ENCODE measurements around the gene KIAA1671. TPM values are rescaled to one million over a fixed set of nuclear protein-coding genes. Genes with fewer than 3 reads are reported as not detected.

Gene KIAA1671
- total RNA-seq, 6 experiments from 2014 or later: 1.3 to 5.0 (median 1.6) TPM

GRCh38 chr22:25069758-25070481 is 117.4 kb downstream of the KIAA1671 start:
- Mint-ChIP-seq H3K4me1 (ENCODE audit: low read depth) (no peaks in the 10 kb centered on the region), H3K9me3 (peaks cover 15% of the 10 kb centered on the region), H3K27ac (no peak overlapping the region), H3K27me3 (ENCODE audit: insufficient read depth) (no peaks in the 10 kb centered on the region; the same call in none of the 2 replicates), H3K36me3 (ENCODE audit: low read depth) (no peaks in the 10 kb centered on the region; the same call in 1 of the 2 replicates), H3K4me3 (no peak overlapping the region)
- no peak for TF ChIP-seq CTCF (IDR thresholded peaks at IDR 0.05)
- no peak for DNase-seq

GRCh38 chr22:25070956-25071355 is 118.4 kb downstream of the KIAA1671 start:
- H3K4me3 Mint-ChIP-seq: no peak overlapping the region
- H3K4me1 Mint-ChIP-seq (ENCODE audit: low read depth): no peaks in the 10 kb centered on the region
- no peaks in the 10 kb centered on the region; the same call in 1 of the 2 replicates for H3K36me3 Mint-ChIP-seq (ENCODE audit: low read depth)
- no peak for TF ChIP-seq CTCF (IDR thresholded peaks at IDR 0.05)
- H3K9me3 Mint-ChIP-seq: peaks cover 12% of the 10 kb centered on the region
- no peaks in the 10 kb centered on the region; the same call in none of the 2 replicates for H3K27me3 Mint-ChIP-seq (ENCODE audit: insufficient read depth)
- no peak overlapping the region for H3K27ac Mint-ChIP-seq
- no peak for DNase-seq

DNA sequence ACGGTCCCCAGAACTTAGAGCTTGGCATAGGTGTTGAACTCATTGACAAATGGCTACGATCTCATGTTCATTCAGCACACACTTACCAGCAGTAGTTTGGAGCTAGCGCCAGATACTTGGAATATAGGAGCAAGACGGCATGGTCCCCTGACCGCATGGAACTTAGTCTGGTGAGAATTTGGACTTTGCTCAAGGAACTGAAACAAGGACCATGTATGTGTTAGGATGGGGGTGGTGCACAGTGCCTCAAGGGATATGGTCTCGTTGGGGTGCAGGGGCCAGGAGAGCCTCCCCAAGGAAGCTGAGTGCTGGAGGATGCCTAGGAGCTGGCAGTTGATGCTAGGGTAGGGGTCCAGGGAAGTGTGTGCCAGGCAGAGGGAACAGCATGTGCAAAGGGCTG is 119.2 kb downstream of the KIAA1671 start:
- Mint-ChIP-seq H3K9me3 (peaks cover 8% of the 10 kb centered on the region), H3K4me1 (ENCODE audit: low read depth) (no peaks in the 10 kb centered on the region), H3K27ac (no peak overlapping the region), H3K4me3 (no peak overlapping the region), H3K27me3 (ENCODE audit: insufficient read depth) (no peaks in the 10 kb centered on the region; the same call in none of the 2 replicates), H3K36me3 (ENCODE audit: low read depth) (no peaks in the 10 kb centered on the region; the same call in 1 of the 2 replicates)
- no peak for TF ChIP-seq CTCF (IDR thresholded peaks at IDR 0.05)
- DNase-seq: no peak

DNA sequence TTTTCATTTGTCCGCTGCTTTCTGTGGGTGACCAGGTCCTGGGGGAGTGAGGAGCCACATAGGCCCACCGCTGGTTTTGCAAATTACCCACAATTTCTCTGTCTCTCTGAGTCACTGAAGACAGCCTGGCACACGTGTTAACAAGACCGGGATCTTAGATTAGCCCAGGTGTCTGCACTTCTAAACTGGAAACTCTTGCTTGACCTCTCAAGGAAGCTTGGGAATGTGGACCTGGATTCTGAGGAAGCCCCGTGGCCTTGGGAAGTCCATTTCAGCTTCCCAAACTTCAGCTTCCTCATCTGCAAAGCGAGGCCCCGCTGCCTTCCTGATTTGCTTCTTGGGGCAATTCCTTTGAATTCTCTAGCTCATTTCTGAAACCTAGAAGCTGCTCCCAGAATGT is 119.9 kb downstream of the KIAA1671 start:
- no peak for DNase-seq
- Mint-ChIP-seq H3K36me3 (ENCODE audit: low read depth) (no peaks in the 10 kb centered on the region; the same call in 1 of the 2 replicates), H3K27me3 (ENCODE audit: insufficient read depth) (no peaks in the 10 kb centered on the region; the same call in none of the 2 replicates), H3K4me1 (ENCODE audit: low read depth) (no peaks in the 10 kb centered on the region), H3K9me3 (peaks cover 8% of the 10 kb centered on the region), H3K4me3 (no peak overlapping the region), H3K27ac (no peak overlapping the region)
- TF ChIP-seq CTCF (IDR thresholded peaks at IDR 0.05): no peak

- Mint-ChIP-seq H3K4me3 (no peak overlapping the region), H3K27ac (no peak overlapping the region), H3K27me3 (ENCODE audit: insufficient read depth) (peaks cover 6% of the 10 kb centered on the region), H3K36me3 (ENCODE audit: low read depth) (no peaks in the 10 kb centered on the region), H3K4me1 (ENCODE audit: low read depth) (no peaks in the 10 kb centered on the region; the same call in 1 of the 2 replicates), H3K9me3 (peaks cover 15% of the 10 kb centered on the region)
- no peak for DNase-seq
- TF ChIP-seq CTCF (IDR thresholded peaks at IDR 0.05): no peak
These were observed 123.8 kb downstream of the KIAA1671 start for GRCh38 chr22:25076336-25076735.

All from HFFc6 (cell line).